ENCODE measurements around the gene SLC4A5. TPM values are rescaled to one million over a fixed set of nuclear protein-coding genes. Genes with fewer than 3 reads are reported as not detected.

SLC4A5 gene
- total RNA-seq, 6 donors from 2014 or later, result 3.2 to 47.1 (median 11.0) TPM

DNA sequence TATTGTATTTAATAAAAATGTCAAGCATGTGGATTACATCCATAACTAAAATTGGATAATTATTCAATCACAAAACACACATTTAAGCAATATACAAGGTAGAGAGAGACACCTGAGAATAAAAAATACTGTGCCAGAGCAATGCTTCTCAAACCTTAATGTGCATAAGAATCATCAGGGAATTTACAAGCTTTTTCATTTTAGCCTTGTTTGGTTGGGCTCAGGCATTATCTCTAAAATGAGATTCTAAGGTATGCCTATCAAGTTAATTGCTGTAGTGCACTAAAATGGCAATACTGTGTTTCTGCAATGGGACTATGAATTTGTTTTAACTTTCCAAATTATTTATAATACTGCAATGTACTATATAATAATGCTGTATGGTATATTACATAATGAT, 165.5 kb downstream of the SLC4A5 start:
- H3K27ac ChIP-seq, result peak overlapping the region; percentile 93 to 99 (median 96)
- H3K9me3 ChIP-seq, result no peaks in the 10 kb centered on the region
- TF ChIP-seq POLR2A (IDR thresholded peaks at IDR 0.05), result no peak
- ATAC-seq (ENCODE audit: low FRiP score in 2 of 2), result no peak
- DNase-seq, result no peak
- H3K4me3 ChIP-seq, result peak overlapping the region; percentile 73 to 91 (median 83)
- peaks cover 29 to 43% (median 35%) of the 10 kb centered on the region in 4 donors for H3K4me1 ChIP-seq
- H3K36me3 ChIP-seq, result no peaks in the 10 kb centered on the region
- H3K27me3 ChIP-seq, result no peaks in the 10 kb centered on the region

DNA sequence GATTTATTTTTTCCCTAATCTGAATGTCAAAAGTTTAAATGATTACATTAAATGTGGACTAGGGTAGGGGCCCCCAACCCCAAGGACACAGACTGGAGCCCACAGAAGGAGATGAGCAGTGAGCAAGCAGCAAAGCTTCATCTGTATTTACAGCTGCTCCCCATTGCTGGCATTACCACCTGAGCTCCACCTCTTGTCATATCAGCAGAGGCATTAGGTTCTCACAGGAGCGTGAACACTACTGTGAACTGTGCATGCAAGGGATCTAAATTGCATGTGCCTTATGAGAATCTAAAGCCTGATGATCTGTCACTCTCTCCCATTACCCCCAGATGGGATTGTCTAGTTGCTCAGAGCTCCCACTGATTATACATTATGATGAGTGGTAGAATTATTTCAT, 168.3 kb downstream of the SLC4A5 start:
- Histone ChIP-seq H3K27me3 (no peaks in the 10 kb centered on the region), H3K4me3 (no peak overlapping the region), H3K9me3 (no peaks in the 10 kb centered on the region), H3K27ac (no peak overlapping the region), H3K36me3 (peaks cover 16 to 27% (median 20%) of the 10 kb centered on the region in 4 donors), H3K4me1 (peaks cover 31 to 45% (median 38%) of the 10 kb centered on the region in 4 donors)
- 92 to 96% methylated on average over 1 of the region's 1 CpG for WGBS, 2 donors
- TF ChIP-seq EP300 (IDR thresholded peaks at IDR 0.05) (no peak), POLR2A (IDR thresholded peaks at IDR 0.05) (no peak), POLR2AphosphoS5 (IDR thresholded peaks at IDR 0.05) (no peak)
- TF ChIP-seq, protein P1, sequence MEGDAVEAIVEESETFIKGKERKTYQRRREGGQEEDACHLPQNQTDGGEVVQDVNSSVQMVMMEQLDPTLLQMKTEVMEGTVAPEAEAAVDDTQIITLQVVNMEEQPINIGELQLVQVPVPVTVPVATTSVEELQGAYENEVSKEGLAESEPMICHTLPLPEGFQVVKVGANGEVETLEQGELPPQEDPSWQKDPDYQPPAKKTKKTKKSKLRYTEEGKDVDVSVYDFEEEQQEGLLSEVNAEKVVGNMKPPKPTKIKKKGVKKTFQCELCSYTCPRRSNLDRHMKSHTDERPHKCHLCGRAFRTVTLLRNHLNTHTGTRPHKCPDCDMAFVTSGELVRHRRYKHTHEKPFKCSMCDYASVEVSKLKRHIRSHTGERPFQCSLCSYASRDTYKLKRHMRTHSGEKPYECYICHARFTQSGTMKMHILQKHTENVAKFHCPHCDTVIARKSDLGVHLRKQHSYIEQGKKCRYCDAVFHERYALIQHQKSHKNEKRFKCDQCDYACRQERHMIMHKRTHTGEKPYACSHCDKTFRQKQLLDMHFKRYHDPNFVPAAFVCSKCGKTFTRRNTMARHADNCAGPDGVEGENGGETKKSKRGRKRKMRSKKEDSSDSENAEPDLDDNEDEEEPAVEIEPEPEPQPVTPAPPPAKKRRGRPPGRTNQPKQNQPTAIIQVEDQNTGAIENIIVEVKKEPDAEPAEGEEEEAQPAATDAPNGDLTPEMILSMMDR (IDR thresholded peaks at IDR 0.05), result no peak
- DNase-seq (no peak), ATAC-seq (ENCODE audit: low FRiP score in 2 of 2) (no peak)

DNA sequence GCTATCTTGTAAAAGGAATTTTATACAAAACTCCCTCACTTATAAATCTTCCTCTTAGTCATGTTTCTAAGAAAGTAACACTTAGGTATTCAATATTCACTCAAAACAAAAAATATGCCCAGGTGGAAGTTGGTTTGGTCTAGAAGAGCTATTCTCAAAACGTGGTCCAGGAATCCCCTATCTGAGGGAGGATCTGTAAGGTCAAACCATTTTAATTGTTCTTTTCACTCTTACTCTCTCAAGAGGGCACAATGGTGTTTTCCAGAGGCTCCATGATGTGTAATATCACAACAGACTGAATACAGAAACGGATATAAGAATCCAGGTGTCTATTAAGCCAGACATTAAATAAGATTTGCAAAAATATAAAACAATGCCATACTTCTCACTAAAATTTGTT, 174.5 kb downstream of the SLC4A5 start:
- Histone ChIP-seq H3K4me1 (peaks cover 0 to 8% (median 5%) of the 10 kb centered on the region in 4 donors), H3K27ac (no peak overlapping the region), H3K9me3 (no peaks in the 10 kb centered on the region), H3K36me3 (peaks cover 48 to 89% (median 70%) of the 10 kb centered on the region in 4 donors), H3K4me3 (no peak overlapping the region), H3K27me3 (no peaks in the 10 kb centered on the region)
- WGBS, 2 donors, result 66 to 72% methylated on average over 2 of the region's 2 CpGs
- ATAC-seq (ENCODE audit: low FRiP score in 2 of 2) (no peak), DNase-seq (no peak)
- no peak for TF ChIP-seq POLR2AphosphoS5 (IDR thresholded peaks at IDR 0.05)
- TF ChIP-seq, protein P1 (IDR thresholded peaks at IDR 0.05), result no peak
- no peak for TF ChIP-seq EP300 (IDR thresholded peaks at IDR 0.05)
- TF ChIP-seq POLR2A (IDR thresholded peaks at IDR 0.05), result no peak

Small RNAs within 50 kb of the gene (small RNA-seq; reads per million reads assigned to genes)
- gene RNU6-542P (0 reads per million in 4 donors), gene TAF13P2 (0 reads per million in 4 donors)

Other genes starting within 250 kb of the SLC4A5 start
- gene BOLA3, start 195.5 kb downstream of the SLC4A5 start, total RNA-seq, result 10 to 100 TPM; 19.2 to 37.7 (median 24.3) TPM
- gene MOB1A, start 164.5 kb downstream of the SLC4A5 start, total RNA-seq, result 100 to 1,000 TPM in 2 of 6 donors, 10 to 100 TPM in 4; 23.1 to 143 (median 94.5) TPM
- 10 to 100 TPM in 5 of 6 donors, 1 to 10 TPM in 1; 8.4 to 68.1 (median 34.5) TPM for gene MTHFD2, start 144.8 kb downstream of the SLC4A5 start, total RNA-seq
- gene DCTN1, start 36.9 kb upstream of the SLC4A5 start, total RNA-seq, result 100 to 1,000 TPM; 106 to 260 (median 147) TPM
- 10 to 100 TPM in 2 of 6 donors, 1 to 10 TPM in 4; 2.6 to 12.3 (median 5.7) TPM for gene C2orf81, start 78.2 kb upstream of the SLC4A5 start, total RNA-seq
- gene WDR54, start 78.3 kb upstream of the SLC4A5 start, total RNA-seq, result 10 to 100 TPM in 4 of 6 donors, 1 to 10 TPM in 2; 8.4 to 28.2 (median 13.3) TPM
- 10 to 100 TPM; 26.7 to 95.3 (median 34.0) TPM for gene RTKN, start 98.5 kb upstream of the SLC4A5 start, total RNA-seq
- gene INO80B, start 111.7 kb upstream of the SLC4A5 start, total RNA-seq, result 10 to 100 TPM; 12.6 to 85.9 (median 32.5) TPM
- 100 to 1,000 TPM in 1 of 6 donors, 10 to 100 TPM in 5; 34.7 to 109 (median 51.3) TPM for gene WBP1, start 115.0 kb upstream of the SLC4A5 start, total RNA-seq
- 10 to 100 TPM; 57.8 to 80.8 (median 63.1) TPM for gene MOGS, start 122.0 kb upstream of the SLC4A5 start, total RNA-seq
- 10 to 100 TPM; 19.9 to 87.1 (median 30.1) TPM for gene MRPL53, start 129.3 kb upstream of the SLC4A5 start, total RNA-seq
- 10 to 100 TPM; 14.8 to 67.1 (median 19.8) TPM for gene CCDC142, start 139.6 kb upstream of the SLC4A5 start, total RNA-seq
- gene TTC31, start 139.7 kb upstream of the SLC4A5 start, total RNA-seq, result 100 to 1,000 TPM in 1 of 6 donors, 10 to 100 TPM in 5; 18.2 to 127 (median 27.3) TPM
- 1 to 10 TPM; 1.3 to 8.4 (median 2.4) TPM for gene LBX2, start 156.2 kb upstream of the SLC4A5 start, total RNA-seq
- gene PCGF1, start 164.3 kb upstream of the SLC4A5 start, total RNA-seq, result 10 to 100 TPM; 15.4 to 43.2 (median 34.6) TPM
- gene TLX2, start 171.0 kb upstream of the SLC4A5 start, total RNA-seq, result 1 to 10 TPM in 1 of 6 donors, under 1 TPM in 1, not detected in 4; 0.26 to 2.6 TPM
- gene DQX1, start 182.8 kb upstream of the SLC4A5 start, total RNA-seq, result under 1 TPM in 3 of 6 donors, not detected in 3; 0.26 to 0.37 (median 0.33) TPM
- 100 to 1,000 TPM in 4 of 6 donors, 10 to 100 TPM in 2; 93.4 to 337 (median 125) TPM for gene AUP1, start 186.3 kb upstream of the SLC4A5 start, total RNA-seq
- 10 to 100 TPM; 11.8 to 36.9 (median 27.2) TPM for gene HTRA2, start 186.5 kb upstream of the SLC4A5 start, total RNA-seq
- 10 to 100 TPM in 3 of 6 donors, 1 to 10 TPM in 3; 3.6 to 28.3 (median 10.3) TPM for gene LOXL3, start 210.5 kb upstream of the SLC4A5 start, total RNA-seq
- 10 to 100 TPM; 13.7 to 49.2 (median 38.0) TPM for gene DOK1, start 211.3 kb upstream of the SLC4A5 start, total RNA-seq

All from upper lobe of left lung (tissue), 6 donors.